HepG2 (cell line): Measurements from ENCODE around the gene SERTAD2. TPM values are rescaled to one million over a fixed set of nuclear protein-coding genes. Genes with fewer than 3 reads are reported as not detected.

ENCODE experiments used
- CBX2 ChIP-seq, 2 experiments: fragments of 200-600 bp in 1 of 2; sonication (generic); formaldehyde crosslinking in 1 of 2; IDR thresholded peaks; 2 replicates each; pipeline versions ENCODE4 v1.7.0 to v1.8.1; 2018 to 2022; ENCODE audit warnings: low read depth in 2 of 2, low read length in 1 of 2, mild to moderate bottlenecking in 1 of 2, missing genetic modification reagents in 1 of 2
- FOXA3 ChIP-seq: IDR thresholded peaks from 2 replicates; pipeline ENCODE4 v1.6.1; 2016; ENCODE audit warnings: missing genetic modification reagents, missing compliant biosample characterization
- HOXD1 ChIP-seq: sonication (generic); formaldehyde crosslinking; IDR thresholded peaks from 2 replicates; pipeline ENCODE4 v1.5.0; 2020; ENCODE audit warnings: missing genetic modification reagents
- MXI1 ChIP-seq: IDR thresholded peaks from 3 replicates; pipeline ENCODE4 v1.6.1; 2012; ENCODE audit warnings: low read depth, low read length, inconsistent platforms, borderline replicate concordance
- NCOA5 ChIP-seq: sonication (generic); formaldehyde crosslinking; IDR thresholded peaks from 2 replicates; pipeline ENCODE4 v1.4.0; 2020; ENCODE audit warnings: missing genetic modification reagents
- RBM39 ChIP-seq: fragments of 200-400 bp; formaldehyde crosslinking; IDR thresholded peaks from one replicate; pipeline ENCODE4 v1.6.1; 2018; ENCODE audit warnings: antibody characterized with exemption, mild to moderate bottlenecking, low read depth, low read length; ENCODE audit not compliant: poor library complexity, severe bottlenecking
- RFXAP ChIP-seq: sonication (generic); formaldehyde crosslinking; IDR thresholded peaks from 2 replicates; pipeline ENCODE4 v1.4.0; 2020; ENCODE audit warnings: missing genetic modification reagents, borderline replicate concordance
- SAP130 ChIP-seq: IDR thresholded peaks from 2 replicates; pipeline ENCODE4 v1.6.1; 2016; ENCODE audit warnings: low read depth
- SMYD3 ChIP-seq: sonication (generic); formaldehyde crosslinking; IDR thresholded peaks from 2 replicates; pipeline ENCODE4 v1.8.1; 2023; ENCODE audit warnings: mild to moderate bottlenecking, missing genetic modification reagents
- TAF15 ChIP-seq: fragments of 200-400 bp; formaldehyde crosslinking; IDR thresholded peaks from one replicate; pipeline ENCODE4 v1.6.1; 2018; ENCODE audit warnings: mild to moderate bottlenecking, low read depth, low read length; ENCODE audit not compliant: poor library complexity, severe bottlenecking
- TGIF2 ChIP-seq: IDR thresholded peaks from 2 replicates; pipeline ENCODE4 v1.6.1; 2016; ENCODE audit warnings: control low read depth, missing compliant biosample characterization
- ZNF367 ChIP-seq: sonication (generic); formaldehyde crosslinking; IDR thresholded peaks from 2 replicates; pipeline ENCODE4 v1.4.0; 2020; ENCODE audit warnings: missing genetic modification reagents, borderline replicate concordance
- ZNF383 ChIP-seq: sonication (generic); formaldehyde crosslinking; IDR thresholded peaks from 2 replicates; pipeline ENCODE4 v1.4.0; 2020; ENCODE audit warnings: missing genetic modification reagents, mild to moderate bottlenecking, borderline replicate concordance
- ZNF792 ChIP-seq: IDR thresholded peaks from 2 replicates; pipeline ENCODE4 v1.6.1; 2016
- polyA plus RNA-seq, 8 experiments: library from polyadenylated mRNA; depleted of rRNA in 3 of 8; stranded (reverse) in 7 of 8; unstranded in 1 of 8; fragments of >200 nt; fragmentation: Illumina TruSeq in 4 of 8; extraction: Trizol in 4 of 8; gene quantifications; 2 replicates each; pipeline versions ENCODE4 v1.2.1 to v1.2.3, GENCODE V29; 2011 to 2016; ENCODE audit warnings: low read depth in 4 of 8, missing spikeins in 1 of 8, mixed read lengths in 1 of 8; ENCODE audit not compliant: insufficient read depth in 1 of 8
- total RNA-seq, 5 experiments: library from RNA; depleted of rRNA; stranded (reverse); fragments of >200 nt; fragmentation: Illumina TruSeq; extraction: Trizol; gene quantifications; 2 replicates each; pipeline ENCODE4 v1.2.3, GENCODE V29; 2016; ENCODE audit warnings: low read depth in 1 of 5
- TF ChIP-seq, protein P1 (sequence below): sonication (generic); formaldehyde crosslinking; IDR thresholded peaks from 2 replicates; pipeline ENCODE4 v1.5.1; 2020; ENCODE audit warnings: mild to moderate bottlenecking, moderate library complexity, missing genetic modification reagents
- TF ChIP-seq, protein P2 (sequence below): sonication (generic); formaldehyde crosslinking; IDR thresholded peaks from 2 replicates; pipeline ENCODE4 v1.4.0; 2020; ENCODE audit warnings: mild to moderate bottlenecking, missing genetic modification reagents, borderline replicate concordance
- TF ChIP-seq, protein P3 (sequence below), 2 experiments: sonication (generic) in 1 of 2; formaldehyde crosslinking in 1 of 2; IDR thresholded peaks; 2 replicates each; pipeline versions ENCODE4 v1.5.1 to v1.6.1; 2011 to 2020; ENCODE audit warnings: borderline replicate concordance in 1 of 2, low read depth in 1 of 2, low read length in 1 of 2, mild to moderate bottlenecking in 1 of 2, missing genetic modification reagents in 1 of 2, moderate library complexity in 1 of 2
- TF ChIP-seq, protein P4 (sequence below): sonication (generic); formaldehyde crosslinking; IDR thresholded peaks from 2 replicates; pipeline ENCODE4 v1.4.0; 2020; ENCODE audit warnings: missing genetic modification reagents; ENCODE audit errors: not compliant biosample characterization

The SERTAD2 gene
- total and polyA plus RNA-seq, 2 of the 13 experiments (the other 11 are each of a cell fraction or from before 2014, with no cell fraction given), result 6.7 to 22.6 TPM

DNA sequence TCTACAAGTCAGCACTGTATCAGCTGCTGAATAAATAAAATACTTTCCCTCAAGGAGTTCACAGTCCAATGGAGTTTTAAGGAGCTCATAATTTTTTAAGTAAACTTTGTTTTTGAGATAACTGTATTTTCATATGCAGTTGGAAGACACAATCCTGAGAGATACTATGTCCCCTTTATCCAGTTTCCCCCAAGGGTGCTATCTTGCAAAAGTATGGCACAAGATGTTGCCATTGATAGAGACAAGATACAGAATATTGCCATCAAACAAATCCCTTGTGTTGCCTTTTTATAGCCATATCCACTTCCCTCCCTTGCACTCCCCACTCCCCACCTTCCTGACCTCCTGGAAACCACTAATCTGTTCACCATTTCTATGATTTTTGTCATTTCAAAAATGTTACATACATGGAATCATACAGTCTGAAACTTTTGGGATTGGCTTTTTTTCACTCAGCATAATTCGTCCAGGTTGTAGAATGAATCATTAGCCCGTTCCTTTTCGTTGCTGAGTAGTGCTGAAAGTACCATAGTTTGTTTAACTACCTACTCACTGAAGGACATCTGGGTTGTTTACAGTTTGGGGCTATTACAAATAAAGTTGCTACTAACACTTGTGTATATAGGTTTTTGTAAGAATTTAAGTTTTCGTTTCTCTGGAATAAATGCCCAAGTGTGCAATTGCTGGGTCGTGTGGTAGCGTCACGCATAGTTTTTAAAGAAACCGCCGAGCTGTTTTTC lies 30.2 kb upstream of the SERTAD2 start (continued):
- TF ChIP-seq CBX2 (IDR thresholded peaks at IDR 0.05; ENCODE audit: low read depth, low read length), result no peak
- no peak for TF ChIP-seq CBX2 (CRISPR knock-in tag; IDR thresholded peaks at IDR 0.05; ENCODE audit: low read depth)
- no peak for TF ChIP-seq TGIF2 (CRISPR knock-in tag)
- TF ChIP-seq, protein P1, sequence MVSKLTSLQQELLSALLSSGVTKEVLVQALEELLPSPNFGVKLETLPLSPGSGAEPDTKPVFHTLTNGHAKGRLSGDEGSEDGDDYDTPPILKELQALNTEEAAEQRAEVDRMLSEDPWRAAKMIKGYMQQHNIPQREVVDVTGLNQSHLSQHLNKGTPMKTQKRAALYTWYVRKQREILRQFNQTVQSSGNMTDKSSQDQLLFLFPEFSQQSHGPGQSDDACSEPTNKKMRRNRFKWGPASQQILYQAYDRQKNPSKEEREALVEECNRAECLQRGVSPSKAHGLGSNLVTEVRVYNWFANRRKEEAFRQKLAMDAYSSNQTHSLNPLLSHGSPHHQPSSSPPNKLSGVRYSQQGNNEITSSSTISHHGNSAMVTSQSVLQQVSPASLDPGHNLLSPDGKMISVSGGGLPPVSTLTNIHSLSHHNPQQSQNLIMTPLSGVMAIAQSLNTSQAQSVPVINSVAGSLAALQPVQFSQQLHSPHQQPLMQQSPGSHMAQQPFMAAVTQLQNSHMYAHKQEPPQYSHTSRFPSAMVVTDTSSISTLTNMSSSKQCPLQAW (CRISPR knock-in tag), result peak; percentile 40; the same call in 1 of the 2 replicates
- no peak for TF ChIP-seq HOXD1 (CRISPR knock-in tag)
- TF ChIP-seq TAF15, result no peak
- TF ChIP-seq RBM39, result no peak
- no peak for TF ChIP-seq RFXAP (CRISPR knock-in tag)
- no peak for TF ChIP-seq ZNF383 (CRISPR knock-in tag)
- TF ChIP-seq, protein P2, sequence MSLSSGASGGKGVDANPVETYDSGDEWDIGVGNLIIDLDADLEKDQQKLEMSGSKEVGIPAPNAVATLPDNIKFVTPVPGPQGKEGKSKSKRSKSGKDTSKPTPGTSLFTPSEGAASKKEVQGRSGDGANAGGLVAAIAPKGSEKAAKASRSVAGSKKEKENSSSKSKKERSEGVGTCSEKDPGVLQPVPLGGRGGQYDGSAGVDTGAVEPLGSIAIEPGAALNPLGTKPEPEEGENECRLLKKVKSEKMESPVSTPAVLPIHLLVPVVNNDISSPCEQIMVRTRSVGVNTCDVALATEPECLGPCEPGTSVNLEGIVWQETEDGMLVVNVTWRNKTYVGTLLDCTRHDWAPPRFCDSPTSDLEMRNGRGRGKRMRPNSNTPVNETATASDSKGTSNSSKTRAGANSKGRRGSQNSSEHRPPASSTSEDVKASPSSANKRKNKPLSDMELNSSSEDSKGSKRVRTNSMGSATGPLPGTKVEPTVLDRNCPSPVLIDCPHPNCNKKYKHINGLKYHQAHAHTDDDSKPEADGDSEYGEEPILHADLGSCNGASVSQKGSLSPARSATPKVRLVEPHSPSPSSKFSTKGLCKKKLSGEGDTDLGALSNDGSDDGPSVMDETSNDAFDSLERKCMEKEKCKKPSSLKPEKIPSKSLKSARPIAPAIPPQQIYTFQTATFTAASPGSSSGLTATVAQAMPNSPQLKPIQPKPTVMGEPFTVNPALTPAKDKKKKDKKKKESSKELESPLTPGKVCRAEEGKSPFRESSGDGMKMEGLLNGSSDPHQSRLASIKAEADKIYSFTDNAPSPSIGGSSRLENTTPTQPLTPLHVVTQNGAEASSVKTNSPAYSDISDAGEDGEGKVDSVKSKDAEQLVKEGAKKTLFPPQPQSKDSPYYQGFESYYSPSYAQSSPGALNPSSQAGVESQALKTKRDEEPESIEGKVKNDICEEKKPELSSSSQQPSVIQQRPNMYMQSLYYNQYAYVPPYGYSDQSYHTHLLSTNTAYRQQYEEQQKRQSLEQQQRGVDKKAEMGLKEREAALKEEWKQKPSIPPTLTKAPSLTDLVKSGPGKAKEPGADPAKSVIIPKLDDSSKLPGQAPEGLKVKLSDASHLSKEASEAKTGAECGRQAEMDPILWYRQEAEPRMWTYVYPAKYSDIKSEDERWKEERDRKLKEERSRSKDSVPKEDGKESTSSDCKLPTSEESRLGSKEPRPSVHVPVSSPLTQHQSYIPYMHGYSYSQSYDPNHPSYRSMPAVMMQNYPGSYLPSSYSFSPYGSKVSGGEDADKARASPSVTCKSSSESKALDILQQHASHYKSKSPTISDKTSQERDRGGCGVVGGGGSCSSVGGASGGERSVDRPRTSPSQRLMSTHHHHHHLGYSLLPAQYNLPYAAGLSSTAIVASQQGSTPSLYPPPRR (CRISPR knock-in tag), result no peak
- no peak for TF ChIP-seq ZNF792 (CRISPR knock-in tag)
- TF ChIP-seq FOXA3 (CRISPR knock-in tag), result peak; percentile 73; the same call in 1 of the 2 replicates
- TF ChIP-seq SMYD3, result peak; percentile 58; the same call in 1 of the 2 replicates
- TF ChIP-seq, protein P3, sequence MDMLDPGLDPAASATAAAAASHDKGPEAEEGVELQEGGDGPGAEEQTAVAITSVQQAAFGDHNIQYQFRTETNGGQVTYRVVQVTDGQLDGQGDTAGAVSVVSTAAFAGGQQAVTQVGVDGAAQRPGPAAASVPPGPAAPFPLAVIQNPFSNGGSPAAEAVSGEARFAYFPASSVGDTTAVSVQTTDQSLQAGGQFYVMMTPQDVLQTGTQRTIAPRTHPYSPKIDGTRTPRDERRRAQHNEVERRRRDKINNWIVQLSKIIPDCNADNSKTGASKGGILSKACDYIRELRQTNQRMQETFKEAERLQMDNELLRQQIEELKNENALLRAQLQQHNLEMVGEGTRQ (IDR thresholded peaks at IDR 0.05; ENCODE audit: low read depth, low read length), result no peak
- TF ChIP-seq, protein P3 (CRISPR knock-in tag; IDR thresholded peaks at IDR 0.05; ENCODE audit: borderline replicate concordance), result 0 out of 2 replicates have a peak, but pooled peaks have one; percentile 30
- no peak for TF ChIP-seq ZNF367 (CRISPR knock-in tag)
- TF ChIP-seq MXI1, result no peak
- peak; percentile 35; the same call in 1 of the 2 replicates for TF ChIP-seq SAP130 (CRISPR knock-in tag)
- no peak for TF ChIP-seq NCOA5 (CRISPR knock-in tag)
- TF ChIP-seq, protein P4, sequence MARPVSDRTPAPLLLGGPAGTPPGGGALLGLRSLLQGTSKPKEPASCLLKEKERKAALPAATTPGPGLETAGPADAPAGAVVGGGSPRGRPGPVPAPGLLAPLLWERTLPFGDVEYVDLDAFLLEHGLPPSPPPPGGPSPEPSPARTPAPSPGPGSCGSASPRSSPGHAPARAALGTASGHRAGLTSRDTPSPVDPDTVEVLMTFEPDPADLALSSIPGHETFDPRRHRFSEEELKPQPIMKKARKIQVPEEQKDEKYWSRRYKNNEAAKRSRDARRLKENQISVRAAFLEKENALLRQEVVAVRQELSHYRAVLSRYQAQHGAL (CRISPR knock-in tag), result no peak
